ENCODE results near the gene SLC27A4.

The SLC27A4 gene

GRCh38 chr9:128390150-128390812 is 50.0 kb downstream of the SLC27A4 start:
- Histone ChIP-seq H3K4me1 (no peaks in the 10 kb centered on the region), H3K4me2 (no peak overlapping the region), H3K4me3 (no peak overlapping the region), H3K27me3 (no peaks in the 10 kb centered on the region), H3K9ac (no peak overlapping the region), H3K36me3 (peaks cover 88% of the 10 kb centered on the region), H3K9me3 (no peaks in the 10 kb centered on the region), H4K20me1 (peaks cover 40% of the 10 kb centered on the region), H3K27ac (no peak overlapping the region)
- TF ChIP-seq Cebpa-rat (IDR thresholded peaks at IDR 0.05), result no peak

- H3K27me3 ChIP-seq, result no peaks in the 10 kb centered on the region; the same call in 1 of the 2 replicates
- no peak overlapping the region for H3K9ac ChIP-seq
- no peak for TF ChIP-seq Cebpa-rat (IDR thresholded peaks at IDR 0.05)
- no peaks in the 10 kb centered on the region for H3K9me3 ChIP-seq
- H3K27ac ChIP-seq, result no peak overlapping the region
- H3K36me3 ChIP-seq, result peaks cover 80% of the 10 kb centered on the region
- no peak overlapping the region for H3K4me2 ChIP-seq
- H4K20me1 ChIP-seq, result peaks cover 32% of the 10 kb centered on the region
- no peaks in the 10 kb centered on the region for H3K4me1 ChIP-seq
- no peak overlapping the region for H3K4me3 ChIP-seq
These were observed 50.7 kb downstream of the SLC27A4 start for GRCh38 chr9:128390813-128391711.

- Histone ChIP-seq H3K4me1 (peaks cover 4% of the 10 kb centered on the region), H3K9ac (no peak overlapping the region), H3K4me3 (no peak overlapping the region), H4K20me1 (peaks cover 23% of the 10 kb centered on the region; the same call in 1 of the 2 replicates), H3K9me3 (no peaks in the 10 kb centered on the region), H3K4me2 (no peak overlapping the region), H3K27me3 (peaks cover 7% of the 10 kb centered on the region; the same call in 1 of the 2 replicates), H3K36me3 (peaks cover 72% of the 10 kb centered on the region), H3K27ac (no peak overlapping the region)
- TF ChIP-seq Cebpa-rat (IDR thresholded peaks at IDR 0.05), result no peak
These were observed 51.6 kb downstream of the SLC27A4 start for GRCh38 chr9:128391956-128392301.

GRCh38 chr9:128392302-128393144 is 52.2 kb downstream of the SLC27A4 start:
- peaks cover 13% of the 10 kb centered on the region; the same call in 1 of the 2 replicates for H3K27me3 ChIP-seq
- H3K4me1 ChIP-seq, result peaks cover 9% of the 10 kb centered on the region
- no peak overlapping the region for H3K4me3 ChIP-seq
- no peak overlapping the region for H3K27ac ChIP-seq
- H3K36me3 ChIP-seq, result peaks cover 66% of the 10 kb centered on the region
- H3K9me3 ChIP-seq, result no peaks in the 10 kb centered on the region
- H3K4me2 ChIP-seq, result no peak overlapping the region
- TF ChIP-seq Cebpa-rat (IDR thresholded peaks at IDR 0.05), result no peak
- no peak overlapping the region for H3K9ac ChIP-seq
- peaks cover 17% of the 10 kb centered on the region; the same call in 1 of the 2 replicates for H4K20me1 ChIP-seq

- no peaks in the 10 kb centered on the region for H3K9me3 ChIP-seq
- no peak overlapping the region for H3K4me2 ChIP-seq
- H3K9ac ChIP-seq, result no peak overlapping the region
- peaks cover 58% of the 10 kb centered on the region for H3K36me3 ChIP-seq
- 0 out of 2 replicates have a peak, but pooled peaks cover 10% of the 10 kb centered on the region for H4K20me1 ChIP-seq
- H3K27me3 ChIP-seq, result peaks cover 16% of the 10 kb centered on the region; the same call in 1 of the 2 replicates
- H3K4me1 ChIP-seq, result peaks cover 9% of the 10 kb centered on the region
- TF ChIP-seq Cebpa-rat (IDR thresholded peaks at IDR 0.05), result no peak
- H3K27ac ChIP-seq, result no peak overlapping the region
- H3K4me3 ChIP-seq, result no peak overlapping the region
These were observed 52.9 kb downstream of the SLC27A4 start for GRCh38 chr9:128393145-128393775.

GRCh38 chr9:128393970-128394369 is 53.6 kb downstream of the SLC27A4 start:
- no peak for TF ChIP-seq Cebpa-rat (IDR thresholded peaks at IDR 0.05)
- H3K27me3 ChIP-seq, result peaks cover 16% of the 10 kb centered on the region; the same call in 1 of the 2 replicates
- 0 out of 2 replicates have a peak, but pooled peaks cover 3% of the 10 kb centered on the region for H4K20me1 ChIP-seq
- no peak overlapping the region for H3K27ac ChIP-seq
- H3K4me1 ChIP-seq, result peaks cover 9% of the 10 kb centered on the region
- H3K9me3 ChIP-seq, result no peaks in the 10 kb centered on the region
- H3K4me3 ChIP-seq, result no peak overlapping the region
- H3K36me3 ChIP-seq, result peaks cover 51% of the 10 kb centered on the region
- no peak overlapping the region for H3K4me2 ChIP-seq
- no peak overlapping the region for H3K9ac ChIP-seq

- Histone ChIP-seq H3K4me3 (no peak overlapping the region), H3K27ac (no peak overlapping the region), H3K9me3 (no peaks in the 10 kb centered on the region), H3K4me2 (no peak overlapping the region), H3K4me1 (peaks cover 9% of the 10 kb centered on the region), H3K27me3 (peaks cover 16% of the 10 kb centered on the region; the same call in 1 of the 2 replicates), H4K20me1 (no peaks in the 10 kb centered on the region), H3K9ac (no peak overlapping the region), H3K36me3 (peaks cover 45% of the 10 kb centered on the region)
- TF ChIP-seq Cebpa-rat (IDR thresholded peaks at IDR 0.05), result no peak
These were observed 54.2 kb downstream of the SLC27A4 start for GRCh38 chr9:128394379-128395168.

- no peak overlapping the region for H3K4me3 ChIP-seq
- H3K4me1 ChIP-seq, result peaks cover 12% of the 10 kb centered on the region
- H3K27ac ChIP-seq, result no peak overlapping the region
- no peaks in the 10 kb centered on the region for H4K20me1 ChIP-seq
- peak overlapping the region; percentile 52 for H3K4me2 ChIP-seq
- H3K27me3 ChIP-seq, result peaks cover 16% of the 10 kb centered on the region; the same call in 1 of the 2 replicates
- no peaks in the 10 kb centered on the region for H3K9me3 ChIP-seq
- no peak for TF ChIP-seq Cebpa-rat (IDR thresholded peaks at IDR 0.05)
- H3K36me3 ChIP-seq, result peaks cover 20% of the 10 kb centered on the region
- no peak overlapping the region for H3K9ac ChIP-seq
These were observed 56.8 kb downstream of the SLC27A4 start for GRCh38 chr9:128396970-128397613.
